ENCODE data around the gene SLC22A3.

DNA sequence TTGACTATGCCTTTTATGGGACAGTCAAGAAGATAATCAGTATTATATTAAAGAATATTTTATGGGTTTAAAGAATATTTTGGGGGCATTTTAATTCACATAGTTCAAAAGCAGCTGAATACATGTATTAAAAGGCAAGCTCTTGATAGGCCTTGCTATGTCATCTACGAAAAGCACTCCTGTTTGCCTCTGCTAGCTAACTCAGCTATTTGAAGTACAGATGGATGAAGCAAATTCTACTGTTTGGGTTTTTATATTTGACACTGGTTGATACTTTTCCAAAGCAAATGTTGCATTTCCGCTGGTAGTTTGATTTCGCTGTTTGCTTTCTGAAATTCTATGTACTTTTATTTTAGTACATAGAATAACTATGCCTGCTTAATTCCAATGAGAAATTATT lies 47.0 kb downstream of the SLC22A3 start:
- TF ChIP-seq, protein P1, sequence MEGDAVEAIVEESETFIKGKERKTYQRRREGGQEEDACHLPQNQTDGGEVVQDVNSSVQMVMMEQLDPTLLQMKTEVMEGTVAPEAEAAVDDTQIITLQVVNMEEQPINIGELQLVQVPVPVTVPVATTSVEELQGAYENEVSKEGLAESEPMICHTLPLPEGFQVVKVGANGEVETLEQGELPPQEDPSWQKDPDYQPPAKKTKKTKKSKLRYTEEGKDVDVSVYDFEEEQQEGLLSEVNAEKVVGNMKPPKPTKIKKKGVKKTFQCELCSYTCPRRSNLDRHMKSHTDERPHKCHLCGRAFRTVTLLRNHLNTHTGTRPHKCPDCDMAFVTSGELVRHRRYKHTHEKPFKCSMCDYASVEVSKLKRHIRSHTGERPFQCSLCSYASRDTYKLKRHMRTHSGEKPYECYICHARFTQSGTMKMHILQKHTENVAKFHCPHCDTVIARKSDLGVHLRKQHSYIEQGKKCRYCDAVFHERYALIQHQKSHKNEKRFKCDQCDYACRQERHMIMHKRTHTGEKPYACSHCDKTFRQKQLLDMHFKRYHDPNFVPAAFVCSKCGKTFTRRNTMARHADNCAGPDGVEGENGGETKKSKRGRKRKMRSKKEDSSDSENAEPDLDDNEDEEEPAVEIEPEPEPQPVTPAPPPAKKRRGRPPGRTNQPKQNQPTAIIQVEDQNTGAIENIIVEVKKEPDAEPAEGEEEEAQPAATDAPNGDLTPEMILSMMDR (conservative IDR thresholded peaks at IDR 0.05 in 1 of 2, IDR thresholded peaks at IDR 0.05 in 1 of 2; ENCODE audit: extremely low read depth in 1 of 2, insufficient read depth in 1 of 2, low read depth in 1 of 2, low read length in 2 of 2) = no peak
- no peak for TF ChIP-seq EZH2 (IDR thresholded peaks at IDR 0.05; ENCODE audit: borderline replicate concordance, low read length)

Measured in mammary epithelial cell (primary cell).